Stomach smooth muscle (tissue), 2 donors: Measurements from ENCODE around the gene KIAA0408.
"Not testable (repeated sequence)": the region's sequence is repeated elsewhere in the genome, so short reads cannot be mapped to it uniquely, and the experiment has no call there.

Experiments used
- H3K27ac ChIP-seq: one replicate; pipeline ENCODE4 v1.7.0; 2013; ENCODE audit warnings: mild to moderate bottlenecking, low read length, inconsistent platforms
- H3K27me3 ChIP-seq, 2 donors: one replicate each; pipeline ENCODE4 v1.7.0; 2013; ENCODE audit warnings: low read length in 2 of 2; ENCODE audit not compliant: insufficient read depth in 2 of 2, control insufficient read depth in 1 of 2
- H3K36me3 ChIP-seq, 2 donors: one replicate each; pipeline ENCODE4 v1.7.0; 2013; ENCODE audit warnings: low read length in 2 of 2; ENCODE audit not compliant: control insufficient read depth in 2 of 2, insufficient read depth in 2 of 2
- H3K4me1 ChIP-seq: one replicate; pipeline ENCODE4 v1.7.0; 2013; ENCODE audit warnings: low read length; ENCODE audit not compliant: control insufficient read depth, insufficient read depth
- H3K4me3 ChIP-seq, 2 donors: one replicate each; pipeline ENCODE4 v1.7.0; 2013; ENCODE audit warnings: low read length in 2 of 2
- H3K9ac ChIP-seq, 2 donors: one replicate each; pipeline ENCODE4 v1.7.0; 2013; ENCODE audit warnings: low read length in 2 of 2, mild to moderate bottlenecking in 1 of 2
- H3K9me3 ChIP-seq, 2 donors: one replicate each; pipeline ENCODE4 v1.7.0; 2013; ENCODE audit warnings: low read length in 2 of 2; ENCODE audit not compliant: control insufficient read depth in 2 of 2
- donor health status: healthy.
- donor health status: Pancreatic carcinoma.

The KIAA0408 gene

GRCh38 chr6:127446356-127446755, 12.8 kb downstream of the KIAA0408 start:
- Histone ChIP-seq H3K4me3 (no peak overlapping the region), H3K36me3 (peaks cover 13 to 32% of the 10 kb centered on the region in 2 donors), H3K4me1 (no peaks in the 10 kb centered on the region), H3K27ac (no peak overlapping the region), H3K9me3 (no peaks in the 10 kb centered on the region), H3K9ac (no peak overlapping the region), H3K27me3 (no peaks in the 10 kb centered on the region)

- peaks cover 5 to 26% of the 10 kb centered on the region in 2 donors for H3K36me3 ChIP-seq
- H3K4me1 ChIP-seq: no peaks in the 10 kb centered on the region
- H3K9ac ChIP-seq: no peak overlapping the region
- H3K9me3 ChIP-seq: no peaks in the 10 kb centered on the region
- H3K27me3 ChIP-seq: no peaks in the 10 kb centered on the region
- no peak overlapping the region for H3K4me3 ChIP-seq
- H3K27ac ChIP-seq: no peak overlapping the region
These were observed 17.3 kb downstream of the KIAA0408 start for GRCh38 chr6:127441881-127442280.

- Histone ChIP-seq H3K4me1 (no peaks in the 10 kb centered on the region), H3K9ac (no peak overlapping the region), H3K27ac (no peak overlapping the region), H3K27me3 (no peaks in the 10 kb centered on the region), H3K9me3 (no peaks in the 10 kb centered on the region), H3K4me3 (no peak overlapping the region), H3K36me3 (peaks cover 0 to 12% of the 10 kb centered on the region in 2 donors)
These were observed 19.5 kb downstream of the KIAA0408 start for GRCh38 chr6:127439718-127440117.

GRCh38 chr6:127436578-127437110, 22.5 kb downstream of the KIAA0408 start:
- no peak overlapping the region for H3K27ac ChIP-seq
- H3K9me3 ChIP-seq: no peaks in the 10 kb centered on the region
- no peaks in the 10 kb centered on the region for H3K27me3 ChIP-seq
- H3K36me3 ChIP-seq: no peaks in the 10 kb centered on the region
- no peaks in the 10 kb centered on the region for H3K4me1 ChIP-seq
- no peak overlapping the region for H3K4me3 ChIP-seq
- H3K9ac ChIP-seq: no peak overlapping the region

GRCh38 chr6:127435626-127436220, 23.5 kb downstream of the KIAA0408 start:
- Histone ChIP-seq H3K4me1 (no peaks in the 10 kb centered on the region), H3K27ac (no peak overlapping the region), H3K36me3 (no peaks in the 10 kb centered on the region), H3K9ac (no peak overlapping the region), H3K4me3 (no peak overlapping the region), H3K9me3 (no peaks in the 10 kb centered on the region), H3K27me3 (no peaks in the 10 kb centered on the region)

GRCh38 chr6:127434651-127435050, 24.5 kb downstream of the KIAA0408 start:
- H3K36me3 ChIP-seq: no peaks in the 10 kb centered on the region

GRCh38 chr6:127428562-127428961, 30.6 kb downstream of the KIAA0408 start:
- H3K9ac ChIP-seq, H3K36me3 ChIP-seq, H3K27me3 ChIP-seq, H3K27ac ChIP-seq, H3K4me3 ChIP-seq, H3K9me3 ChIP-seq, H3K4me1 ChIP-seq: not testable (repeated sequence)

More at GRCh38 chr6:127434651-127435050, 24.5 kb downstream of the KIAA0408 start:
- H3K4me3 ChIP-seq: no peak overlapping the region
- no peak overlapping the region for H3K9ac ChIP-seq
- no peak overlapping the region for H3K27ac ChIP-seq
- no peaks in the 10 kb centered on the region for H3K27me3 ChIP-seq
- no peaks in the 10 kb centered on the region for H3K4me1 ChIP-seq
- H3K9me3 ChIP-seq: no peaks in the 10 kb centered on the region

- H3K9me3 ChIP-seq: no peaks in the 10 kb centered on the region
- H3K27me3 ChIP-seq: no peaks in the 10 kb centered on the region
- peak overlapping the region; percentile 59 for H3K27ac ChIP-seq
- H3K4me3 ChIP-seq: peak overlapping the region in 1 of 2 donors; percentile 1
- H3K9ac ChIP-seq: no peak overlapping the region
- peaks cover 2% of the 10 kb centered on the region for H3K4me1 ChIP-seq
- H3K36me3 ChIP-seq: no peaks in the 10 kb centered on the region
These were observed 35.3 kb downstream of the KIAA0408 start for GRCh38 chr6:127423921-127424320.

- not testable (repeated sequence) for H3K9ac ChIP-seq, H3K4me1 ChIP-seq, H3K27me3 ChIP-seq, H3K27ac ChIP-seq, H3K9me3 ChIP-seq, H3K36me3 ChIP-seq, H3K4me3 ChIP-seq
These were observed 38.0 kb downstream of the KIAA0408 start for GRCh38 chr6:127421164-127421563.

- H3K27me3 ChIP-seq: no peaks in the 10 kb centered on the region
- no peaks in the 10 kb centered on the region for H3K36me3 ChIP-seq
- H3K27ac ChIP-seq: peak overlapping the region; percentile 56
- H3K4me3 ChIP-seq: no peak overlapping the region
- H3K9ac ChIP-seq: no peak overlapping the region
- peaks cover 2% of the 10 kb centered on the region for H3K4me1 ChIP-seq
- no peaks in the 10 kb centered on the region for H3K9me3 ChIP-seq
These were observed 38.6 kb downstream of the KIAA0408 start for GRCh38 chr6:127420556-127420955.

- H3K27me3 ChIP-seq: no peaks in the 10 kb centered on the region
- no peak overlapping the region for H3K27ac ChIP-seq
- H3K4me3 ChIP-seq: no peak overlapping the region
- no peaks in the 10 kb centered on the region for H3K4me1 ChIP-seq
- no peaks in the 10 kb centered on the region for H3K36me3 ChIP-seq
- H3K9ac ChIP-seq: no peak overlapping the region
- H3K9me3 ChIP-seq: no peaks in the 10 kb centered on the region
These were observed 44.1 kb downstream of the KIAA0408 start for GRCh38 chr6:127415096-127415495.
